Measurements from ENCODE around the gene PITPNM2.

PITPNM2 gene

DNA sequence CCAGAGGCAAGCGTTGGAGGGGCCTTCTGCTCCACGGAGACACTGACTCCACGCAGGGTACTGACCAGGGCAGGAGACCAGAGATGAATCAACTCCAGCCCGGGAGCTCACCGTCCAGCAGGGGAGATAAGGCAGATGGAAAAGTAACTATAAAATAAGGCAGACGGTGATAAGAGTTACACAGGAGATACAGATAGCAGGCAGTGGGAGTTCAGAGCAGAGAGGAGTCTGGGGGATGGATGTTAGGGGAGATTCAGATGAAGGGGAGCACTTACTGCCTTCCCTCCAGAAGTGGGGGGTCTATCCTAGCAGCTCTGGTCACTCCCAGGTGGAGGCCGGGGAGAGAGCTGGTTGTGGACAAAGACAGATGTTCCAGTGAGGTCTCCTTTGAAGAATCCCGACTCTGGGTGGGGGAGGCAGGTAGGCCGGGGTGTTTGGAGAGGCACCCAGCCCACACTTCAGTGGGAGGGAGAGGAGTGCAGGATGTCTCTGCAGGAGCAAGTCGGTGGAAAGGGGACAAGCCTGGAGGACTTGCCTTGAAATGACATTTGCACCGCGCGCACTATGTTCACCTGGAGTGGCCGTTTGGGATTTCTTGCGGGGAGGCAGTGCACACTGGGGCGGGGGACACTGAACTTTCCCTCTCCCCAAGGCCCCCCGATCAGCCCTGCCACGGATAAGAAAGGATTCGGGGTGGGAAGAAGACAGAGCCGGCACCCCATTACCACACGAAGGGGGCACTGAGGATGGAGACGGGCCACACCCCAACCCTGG is 1.2 kb downstream of the PITPNM2 start:
- Histone ChIP-seq H3K4me1 (ENCODE audit: control insufficient read depth in 1 of 2, insufficient read depth in 1 of 2, low read depth in 1 of 2, low read length in 1 of 2) (peaks cover 6 to 13% of the 10 kb centered on the region in 2 experiments), H3K27ac (no peak overlapping the region), H3K27me3 (peaks cover 47% of the 10 kb centered on the region), H3K9me3 (no peaks in the 10 kb centered on the region), H3K36me3 (peaks cover 6% of the 10 kb centered on the region), H3K4me3 (ENCODE audit: low read depth in 1 of 2, low read length in 1 of 2) (peak overlapping the region in 1 of 2 experiments; percentile 54)
- TF ChIP-seq, protein P1, sequence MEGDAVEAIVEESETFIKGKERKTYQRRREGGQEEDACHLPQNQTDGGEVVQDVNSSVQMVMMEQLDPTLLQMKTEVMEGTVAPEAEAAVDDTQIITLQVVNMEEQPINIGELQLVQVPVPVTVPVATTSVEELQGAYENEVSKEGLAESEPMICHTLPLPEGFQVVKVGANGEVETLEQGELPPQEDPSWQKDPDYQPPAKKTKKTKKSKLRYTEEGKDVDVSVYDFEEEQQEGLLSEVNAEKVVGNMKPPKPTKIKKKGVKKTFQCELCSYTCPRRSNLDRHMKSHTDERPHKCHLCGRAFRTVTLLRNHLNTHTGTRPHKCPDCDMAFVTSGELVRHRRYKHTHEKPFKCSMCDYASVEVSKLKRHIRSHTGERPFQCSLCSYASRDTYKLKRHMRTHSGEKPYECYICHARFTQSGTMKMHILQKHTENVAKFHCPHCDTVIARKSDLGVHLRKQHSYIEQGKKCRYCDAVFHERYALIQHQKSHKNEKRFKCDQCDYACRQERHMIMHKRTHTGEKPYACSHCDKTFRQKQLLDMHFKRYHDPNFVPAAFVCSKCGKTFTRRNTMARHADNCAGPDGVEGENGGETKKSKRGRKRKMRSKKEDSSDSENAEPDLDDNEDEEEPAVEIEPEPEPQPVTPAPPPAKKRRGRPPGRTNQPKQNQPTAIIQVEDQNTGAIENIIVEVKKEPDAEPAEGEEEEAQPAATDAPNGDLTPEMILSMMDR (IDR thresholded peaks at IDR 0.05), result no peak

DNA sequence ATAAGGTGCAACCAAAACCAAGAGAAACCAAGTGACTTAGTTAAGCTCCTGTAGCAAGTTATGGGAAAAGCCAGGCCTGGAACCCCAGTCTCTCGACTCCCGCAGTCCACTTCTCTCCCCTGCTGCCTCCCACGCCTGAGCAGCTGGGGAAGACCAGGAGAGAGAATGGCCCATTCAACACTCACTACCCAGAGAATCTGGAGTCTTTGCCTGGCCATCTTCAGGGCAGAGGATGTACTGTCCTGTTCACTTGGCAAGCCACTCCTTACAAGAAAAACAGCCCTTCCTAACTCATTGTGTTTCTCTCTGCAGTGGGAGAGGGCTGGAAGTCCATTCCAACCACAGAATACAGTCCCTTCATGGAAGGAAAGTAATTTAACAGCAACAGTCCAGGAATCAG is 1.8 kb downstream of the PITPNM2 start:
- Histone ChIP-seq H3K27ac (no peak overlapping the region), H3K4me3 (ENCODE audit: low read depth in 1 of 2, low read length in 1 of 2) (no peak overlapping the region)

DNA sequence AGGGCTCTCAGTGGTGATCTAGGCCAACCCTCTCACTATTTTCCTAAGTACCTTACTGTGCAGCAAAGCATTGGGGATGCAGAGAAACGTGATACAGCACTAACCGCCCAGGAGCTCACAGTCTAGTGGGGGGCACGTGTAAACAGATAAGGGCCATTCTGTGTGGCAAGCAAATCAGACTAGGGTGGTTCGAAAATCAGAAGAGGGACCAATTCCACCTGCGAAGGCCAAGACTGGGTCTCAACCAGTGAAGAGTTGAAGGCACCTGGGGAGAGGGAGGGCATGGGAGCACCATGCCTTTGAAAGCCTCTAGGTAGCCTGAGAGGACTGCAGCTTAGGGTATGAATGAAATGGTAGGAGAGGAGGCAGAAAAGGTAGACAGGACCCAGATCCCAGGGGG is 2.2 kb downstream of the PITPNM2 start:
- peaks cover 6 to 13% of the 10 kb centered on the region in 2 experiments for H3K4me1 ChIP-seq (ENCODE audit: control insufficient read depth in 1 of 2, insufficient read depth in 1 of 2, low read depth in 1 of 2, low read length in 1 of 2)
- H3K4me3 ChIP-seq (ENCODE audit: low read depth in 1 of 2, low read length in 1 of 2), result no peak overlapping the region
- peaks cover 47% of the 10 kb centered on the region for H3K27me3 ChIP-seq
- no peaks in the 10 kb centered on the region for H3K36me3 ChIP-seq
- H3K27ac ChIP-seq, result no peak overlapping the region
- TF ChIP-seq, protein P1 (IDR thresholded peaks at IDR 0.05), result no peak
- H3K9me3 ChIP-seq, result no peaks in the 10 kb centered on the region

More for the DNA sequence above, 1.8 kb downstream of the PITPNM2 start:
- no peaks in the 10 kb centered on the region for H3K9me3 ChIP-seq
- H3K36me3 ChIP-seq, result no peaks in the 10 kb centered on the region
- peaks cover 47% of the 10 kb centered on the region for H3K27me3 ChIP-seq
- TF ChIP-seq, protein P1 (IDR thresholded peaks at IDR 0.05), result no peak
- H3K4me1 ChIP-seq (ENCODE audit: control insufficient read depth in 1 of 2, insufficient read depth in 1 of 2, low read depth in 1 of 2, low read length in 1 of 2), result peaks cover 6 to 13% of the 10 kb centered on the region in 2 experiments

DNA sequence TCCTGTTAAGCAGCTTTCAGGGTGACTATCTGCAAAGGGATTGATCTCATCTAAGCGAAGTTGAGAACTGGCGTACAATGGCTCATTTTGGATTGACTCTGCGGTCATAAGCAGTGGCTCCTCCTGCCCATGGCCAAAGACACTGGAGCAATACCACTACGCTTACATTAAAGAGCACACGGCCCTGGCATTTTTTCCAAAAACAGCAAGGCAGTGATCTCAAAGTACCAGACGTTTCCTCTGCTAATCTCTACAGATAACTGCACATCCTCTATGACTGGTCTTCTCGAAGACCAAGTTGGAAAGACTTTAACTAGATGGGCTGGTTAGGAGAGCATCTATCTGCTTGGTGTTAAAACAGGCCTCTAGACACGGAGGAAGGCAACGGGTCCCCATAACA is 2.7 kb downstream of the PITPNM2 start:
- no peaks in the 10 kb centered on the region for H3K9me3 ChIP-seq
- H3K36me3 ChIP-seq, result no peaks in the 10 kb centered on the region
- H3K4me1 ChIP-seq (ENCODE audit: control insufficient read depth in 1 of 2, insufficient read depth in 1 of 2, low read depth in 1 of 2, low read length in 1 of 2), result peaks cover 6 to 16% of the 10 kb centered on the region in 2 experiments
- no peak overlapping the region for H3K4me3 ChIP-seq (ENCODE audit: low read depth in 1 of 2, low read length in 1 of 2)
- TF ChIP-seq, protein P1 (IDR thresholded peaks at IDR 0.05), result no peak
- H3K27ac ChIP-seq, result no peak overlapping the region
- H3K27me3 ChIP-seq, result peaks cover 47% of the 10 kb centered on the region

DNA sequence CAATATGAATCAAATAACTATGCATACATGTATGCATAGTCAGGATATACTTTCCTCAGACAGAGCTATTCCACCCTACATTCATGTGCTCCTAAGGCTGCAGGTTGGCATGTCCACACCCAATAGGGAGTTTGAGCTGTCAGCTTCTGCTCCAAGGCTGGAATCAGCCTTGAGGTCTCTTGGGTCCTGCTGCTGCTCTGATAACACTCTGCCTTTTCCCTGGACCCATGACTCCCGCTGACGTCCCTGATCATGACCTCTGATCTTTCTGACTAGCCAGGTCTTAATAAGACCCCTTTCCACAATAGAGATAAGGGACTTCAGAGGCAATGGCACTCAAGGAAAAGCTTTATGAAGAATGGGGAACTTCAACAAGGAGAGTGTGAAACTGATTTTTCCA is 5.7 kb downstream of the PITPNM2 start:
- no peaks in the 10 kb centered on the region for H3K9me3 ChIP-seq
- TF ChIP-seq, protein P1 (IDR thresholded peaks at IDR 0.05), result no peak
- H3K27me3 ChIP-seq, result peaks cover 28% of the 10 kb centered on the region
- peaks cover 4 to 8% of the 10 kb centered on the region in 2 experiments for H3K4me1 ChIP-seq (ENCODE audit: control insufficient read depth in 1 of 2, insufficient read depth in 1 of 2, low read depth in 1 of 2, low read length in 1 of 2)
- no peak overlapping the region for H3K27ac ChIP-seq
- H3K4me3 ChIP-seq (ENCODE audit: low read depth in 1 of 2, low read length in 1 of 2), result no peak overlapping the region
- no peaks in the 10 kb centered on the region for H3K36me3 ChIP-seq

All from neutrophil (primary cell).